Keratinocyte (primary cell): Measurements from ENCODE around the gene DAPK1. TPM values are rescaled to one million over a fixed set of nuclear protein-coding genes. Genes with fewer than 3 reads are reported as not detected.

ENCODE experiments used
- DNase-seq: peaks from one replicate; pipeline ENCODE4 v3.0.0-alpha.2; 2011; ENCODE audit warnings: low read depth, missing footprints, low spot score
- FAIRE-seq: peaks from 2 replicates; lab custom pipeline; 2011; peaks lifted over from hg19 to GRCh38; lab: Jason Lieb, UNC
- H2AFZ ChIP-seq: 2 replicates; pipeline ENCODE4 v1.6.0; 2012; ENCODE audit warnings: low read length, control low read depth, inconsistent platforms; ENCODE audit not compliant: control insufficient read depth
- H3K27ac ChIP-seq: 2 replicates; pipeline ENCODE4 v1.5.1; 2011; ENCODE audit warnings: low read length; ENCODE audit not compliant: control insufficient read depth, insufficient read depth
- H3K27me3 ChIP-seq: 3 replicates; pipeline ENCODE4 v1.6.0; 2011; ENCODE audit warnings: low read length; ENCODE audit not compliant: control insufficient read depth, insufficient read depth; ENCODE audit errors: extremely low read depth
- H3K36me3 ChIP-seq, 2 experiments: 2 replicates in 1 of 2; 3 replicates in 1 of 2; pipeline ENCODE4 v1.5.1; 2011; ENCODE audit warnings: low read length in 2 of 2, mild to moderate bottlenecking in 1 of 2; ENCODE audit not compliant: control insufficient read depth in 2 of 2, insufficient read depth in 2 of 2; ENCODE audit errors: extremely low read depth in 1 of 2
- H3K4me1 ChIP-seq: 3 replicates; pipeline ENCODE4 v1.5.1; 2011; ENCODE audit warnings: low read length; ENCODE audit not compliant: control insufficient read depth, insufficient read depth; ENCODE audit errors: extremely low read depth
- H3K4me2 ChIP-seq: 3 replicates; pipeline ENCODE4 v1.6.0; 2011; ENCODE audit warnings: low read depth, low read length; ENCODE audit not compliant: control insufficient read depth, insufficient read depth; ENCODE audit errors: extremely low read depth
- H3K4me3 ChIP-seq, 3 experiments: fragments of 200-600 bp in 1 of 3; sonication (generic) in 1 of 3; 2 replicates in 2 of 3; 3 replicates in 1 of 3; pipeline ENCODE4 v1.5.1; 2011 to 2016; ENCODE audit warnings: low read length in 3 of 3, mild to moderate bottlenecking in 3 of 3, control low read depth in 2 of 3, inconsistent platforms in 1 of 3, low read depth in 1 of 3, mixed read lengths in 1 of 3, mixed run types in 1 of 3, moderate library complexity in 1 of 3; ENCODE audit not compliant: control insufficient read depth in 2 of 3, insufficient read depth in 2 of 3; ENCODE audit errors: extremely low read depth in 1 of 3
- H3K79me2 ChIP-seq: 2 replicates; pipeline ENCODE4 v1.6.0; 2012; ENCODE audit warnings: low read length; ENCODE audit not compliant: control insufficient read depth, insufficient read depth
- H3K9ac ChIP-seq: 3 replicates; pipeline ENCODE4 v1.6.0; 2011; ENCODE audit warnings: low read length; ENCODE audit not compliant: control insufficient read depth, insufficient read depth; ENCODE audit errors: extremely low read depth
- H3K9me1 ChIP-seq: 3 replicates; pipeline ENCODE4 v1.6.0; 2011; ENCODE audit warnings: low read length; ENCODE audit not compliant: control insufficient read depth, insufficient read depth; ENCODE audit errors: extremely low read depth
- H3K9me3 ChIP-seq: 2 replicates; pipeline ENCODE4 v1.5.1; 2012; ENCODE audit warnings: low read depth, low read length; ENCODE audit not compliant: control insufficient read depth
- H4K20me1 ChIP-seq: 3 replicates; pipeline ENCODE4 v1.6.0; 2011; ENCODE audit warnings: low read length; ENCODE audit not compliant: control insufficient read depth, insufficient read depth; ENCODE audit errors: extremely low read depth
- EZH2 ChIP-seq: IDR thresholded peaks from one replicate; pipeline ENCODE4 v1.6.1; 2012; ENCODE audit warnings: inconsistent platforms, mild to moderate bottlenecking, low read length, moderate library complexity
- dilution Hi-C: fragments of 300-500 bp; cut with MboI; formaldehyde crosslinking; loops from one replicate; pipeline ENCODE4 v1.7.0; 2020; ENCODE audit warnings: low sequenced_read_pairs; ENCODE audit not compliant: extremely low pct_ligation_motif_present
- polyA plus RNA-seq, 5 experiments: library from polyadenylated mRNA; depleted of rRNA in 3 of 5; stranded (reverse) in 3 of 5; stranded (forward) in 1 of 5; unstranded in 1 of 5; fragments of >200 nt; gene quantifications; 1 replicate in 1 of 5; 2 replicates in 3 of 5; 3 replicates in 1 of 5; pipeline versions ENCODE4 v1.2.1 to v1.2.3, GENCODE V29; 2011 to 2012; ENCODE audit warnings: missing spikeins in 2 of 5, low read depth in 1 of 5, low replicate concordance in 1 of 5
- TF ChIP-seq, protein P1 (sequence below), 3 experiments: IDR thresholded peaks in 1 of 3; conservative IDR thresholded peaks in 1 of 3; optimal IDR thresholded peaks in 1 of 3; 2 replicates in 2 of 3; 3 replicates in 1 of 3; pipeline versions ENCODE3 to v1.5.1; 2011; ENCODE audit warnings: low read length in 3 of 3, mild to moderate bottlenecking in 3 of 3, moderate library complexity in 2 of 3, control low read depth in 1 of 3, inconsistent platforms in 1 of 3; ENCODE audit not compliant: insufficient read depth in 2 of 3; ENCODE audit errors: extremely low read depth in 1 of 3

DAPK1 gene
- polyA plus RNA-seq, 1 donor (not counting 4 experiments of a cell fraction or from before 2014, with no cell fraction given): 2.8 TPM

DNA sequence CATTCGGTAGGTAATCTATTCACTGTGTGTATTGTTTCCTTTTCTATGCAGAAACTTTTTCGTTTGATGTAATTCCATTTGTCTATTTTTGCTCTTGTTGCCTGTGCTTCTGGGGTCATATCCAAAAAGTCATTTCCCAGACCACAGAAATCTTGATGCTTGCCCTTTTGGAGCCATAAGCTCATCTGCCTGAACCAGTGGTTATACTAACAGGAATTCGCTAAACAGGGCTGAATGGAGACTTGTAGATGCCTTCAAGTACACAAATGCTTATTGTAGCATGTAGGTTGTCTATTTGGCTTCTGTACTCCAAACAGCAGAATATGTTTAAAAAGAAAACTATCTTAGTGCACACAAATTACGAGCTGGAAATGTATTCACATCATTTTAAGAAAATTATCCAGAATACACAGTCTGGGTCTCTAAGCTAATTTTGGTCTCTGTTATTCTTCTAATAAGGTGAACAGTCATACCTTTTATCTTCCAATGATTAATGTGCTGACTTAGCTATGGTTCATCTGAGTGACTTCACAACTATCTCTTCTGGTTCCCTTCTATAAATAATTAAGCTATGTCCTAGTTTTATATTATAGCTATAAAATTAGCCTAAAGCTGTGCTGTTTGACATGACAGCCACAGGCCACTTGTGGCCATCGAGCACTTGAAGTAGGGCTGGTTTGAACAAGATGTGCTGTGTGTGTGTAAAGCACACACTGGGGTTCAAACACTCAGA is 87.6 kb downstream of the DAPK1 start:
- Histone ChIP-seq H3K9me3 (no peaks in the 10 kb centered on the region), H4K20me1 (no peaks in the 10 kb centered on the region), H3K9me1 (no peaks in the 10 kb centered on the region), H3K4me3 (no peak overlapping the region), H3K36me3 (no peaks in the 10 kb centered on the region), H3K4me2 (no peak overlapping the region), H3K9ac (no peak overlapping the region), H3K27me3 (no peaks in the 10 kb centered on the region), H3K79me2 (no peaks in the 10 kb centered on the region), H3K27ac (no peak overlapping the region), H3K4me1 (no peaks in the 10 kb centered on the region), H2AFZ (no peak overlapping the region)
- dilution Hi-C loops: no loop called here
- DNase-seq (no peak), FAIRE-seq (no peak)
- TF ChIP-seq EZH2: no peak
- TF ChIP-seq, protein P1, sequence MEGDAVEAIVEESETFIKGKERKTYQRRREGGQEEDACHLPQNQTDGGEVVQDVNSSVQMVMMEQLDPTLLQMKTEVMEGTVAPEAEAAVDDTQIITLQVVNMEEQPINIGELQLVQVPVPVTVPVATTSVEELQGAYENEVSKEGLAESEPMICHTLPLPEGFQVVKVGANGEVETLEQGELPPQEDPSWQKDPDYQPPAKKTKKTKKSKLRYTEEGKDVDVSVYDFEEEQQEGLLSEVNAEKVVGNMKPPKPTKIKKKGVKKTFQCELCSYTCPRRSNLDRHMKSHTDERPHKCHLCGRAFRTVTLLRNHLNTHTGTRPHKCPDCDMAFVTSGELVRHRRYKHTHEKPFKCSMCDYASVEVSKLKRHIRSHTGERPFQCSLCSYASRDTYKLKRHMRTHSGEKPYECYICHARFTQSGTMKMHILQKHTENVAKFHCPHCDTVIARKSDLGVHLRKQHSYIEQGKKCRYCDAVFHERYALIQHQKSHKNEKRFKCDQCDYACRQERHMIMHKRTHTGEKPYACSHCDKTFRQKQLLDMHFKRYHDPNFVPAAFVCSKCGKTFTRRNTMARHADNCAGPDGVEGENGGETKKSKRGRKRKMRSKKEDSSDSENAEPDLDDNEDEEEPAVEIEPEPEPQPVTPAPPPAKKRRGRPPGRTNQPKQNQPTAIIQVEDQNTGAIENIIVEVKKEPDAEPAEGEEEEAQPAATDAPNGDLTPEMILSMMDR (optimal IDR thresholded peaks at IDR 0.05 in 1 of 3, IDR thresholded peaks at IDR 0.05 in 1 of 3, conservative IDR thresholded peaks at IDR 0.05 in 1 of 3; ENCODE audit: extremely low read depth in 1 of 3, insufficient read depth in 2 of 3, low read length in 3 of 3): no peak

- Histone ChIP-seq H2AFZ (no peak overlapping the region), H3K36me3 (no peaks in the 10 kb centered on the region), H3K27me3 (peaks cover 2% of the 10 kb centered on the region), H3K4me3 (no peak overlapping the region), H4K20me1 (no peaks in the 10 kb centered on the region), H3K79me2 (no peaks in the 10 kb centered on the region), H3K9me3 (no peaks in the 10 kb centered on the region), H3K9me1 (no peaks in the 10 kb centered on the region), H3K27ac (no peak overlapping the region), H3K4me2 (no peak overlapping the region), H3K4me1 (no peaks in the 10 kb centered on the region), H3K9ac (no peak overlapping the region)
- dilution Hi-C loops: no loop called here
- FAIRE-seq (no peak), DNase-seq (no peak)
- TF ChIP-seq EZH2: no peak
- TF ChIP-seq, protein P1 (optimal IDR thresholded peaks at IDR 0.05 in 1 of 3, IDR thresholded peaks at IDR 0.05 in 1 of 3, conservative IDR thresholded peaks at IDR 0.05 in 1 of 3; ENCODE audit: extremely low read depth in 1 of 3, insufficient read depth in 2 of 3, low read length in 3 of 3): no peak
Observed at GRCh38 chr9:87586731-87587355, 89.2 kb downstream of the DAPK1 start.
